IPS-15b (cell line): ENCODE results near the gene EHMT2.
"Not testable (repeated sequence)": the region's sequence is repeated elsewhere in the genome, so short reads cannot be mapped to it uniquely, and the experiment has no call there.

Experiments used
- H3K27me3 ChIP-seq: one replicate; pipeline ENCODE4 v1.6.1; 2013; ENCODE audit warnings: low read length; ENCODE audit not compliant: control insufficient read depth, insufficient read depth
- H3K36me3 ChIP-seq: one replicate; pipeline ENCODE4 v1.6.1; 2013; ENCODE audit warnings: low read length; ENCODE audit not compliant: control insufficient read depth, insufficient read depth
- H3K4me1 ChIP-seq: one replicate; pipeline ENCODE4 v1.6.1; 2013; ENCODE audit warnings: mild to moderate bottlenecking, low read length; ENCODE audit not compliant: control insufficient read depth, insufficient read depth
- H3K4me3 ChIP-seq: one replicate; pipeline ENCODE4 v1.5.1; 2013; ENCODE audit warnings: low read depth, low read length
- H3K9ac ChIP-seq: one replicate; pipeline ENCODE4 v1.6.1; 2013; ENCODE audit warnings: low read depth, mild to moderate bottlenecking, low read length
- H3K9me3 ChIP-seq: one replicate; pipeline ENCODE4 v1.6.1; 2013; ENCODE audit warnings: mild to moderate bottlenecking, low read length; ENCODE audit not compliant: control insufficient read depth, insufficient read depth

The EHMT2 gene

DNA sequence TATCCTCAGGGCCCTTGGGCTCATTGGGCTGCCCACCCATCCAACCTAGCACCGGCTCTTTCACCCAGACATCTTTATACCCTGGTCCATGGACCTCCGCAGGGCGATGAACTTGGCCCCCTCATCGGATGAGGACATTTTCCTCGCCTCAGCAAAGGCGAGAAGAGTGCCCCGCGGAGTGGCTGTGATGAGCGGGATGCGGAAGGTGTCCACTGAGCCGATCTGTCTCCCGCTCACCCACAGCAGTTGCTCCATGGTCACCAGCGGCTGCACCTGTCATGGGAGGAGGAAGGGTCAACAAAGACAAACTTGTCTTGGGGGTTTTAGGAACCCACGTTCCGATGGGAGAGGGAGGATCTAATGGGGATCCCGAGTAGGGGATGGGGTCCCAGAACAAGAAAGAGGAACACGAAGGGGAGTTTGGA is 35.6 kb downstream of the EHMT2 start:
- no peaks in the 10 kb centered on the region for H3K4me1 ChIP-seq
- peak overlapping the region; percentile 81 for H3K9ac ChIP-seq
- H3K36me3 ChIP-seq = peaks cover 12% of the 10 kb centered on the region
- no peaks in the 10 kb centered on the region for H3K27me3 ChIP-seq
- H3K4me3 ChIP-seq = peak overlapping the region; percentile 90
- no peaks in the 10 kb centered on the region for H3K9me3 ChIP-seq

DNA sequence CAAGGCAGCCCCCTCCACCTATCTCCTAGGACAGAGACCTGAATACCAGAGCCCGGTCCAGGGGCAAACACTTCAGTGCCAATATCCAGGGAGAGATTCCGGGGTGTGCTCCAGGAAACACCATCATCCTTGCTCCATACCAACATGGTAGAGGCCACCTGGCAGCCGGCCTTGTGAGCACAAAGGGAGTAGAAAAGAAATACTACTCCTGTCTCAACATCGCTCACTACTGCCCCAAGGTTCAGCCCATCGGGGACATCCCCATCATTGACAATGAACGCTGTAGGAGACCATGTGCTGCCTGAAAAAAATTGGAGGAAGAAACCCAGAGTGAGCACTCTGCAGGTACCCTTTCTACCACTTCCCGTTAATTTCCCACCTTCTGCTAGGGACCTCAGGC is 36.3 kb downstream of the EHMT2 start:
- Histone ChIP-seq H3K9me3 (no peaks in the 10 kb centered on the region), H3K4me3 (no peak overlapping the region), H3K9ac (no peak overlapping the region)

DNA sequence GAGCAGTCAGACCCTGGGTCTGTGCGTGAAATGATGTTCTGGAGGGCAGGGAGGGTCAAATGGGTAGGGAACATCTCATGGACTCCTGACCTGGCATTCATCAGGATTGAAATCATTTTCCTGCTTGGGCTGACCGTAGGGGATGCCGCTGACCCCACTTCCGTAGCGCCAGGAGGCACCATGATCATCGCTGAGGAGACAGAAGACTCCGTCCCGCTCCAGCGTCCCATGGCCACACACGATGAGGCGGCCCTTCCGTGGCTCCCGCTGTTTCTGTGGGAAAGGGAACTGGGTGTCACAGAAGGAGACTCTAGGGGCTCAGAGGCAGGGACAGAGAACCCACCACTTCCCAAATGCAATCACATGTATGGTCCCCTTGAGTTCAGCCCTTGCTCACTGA is 37.1 kb downstream of the EHMT2 start:
- Histone ChIP-seq H3K4me3 (no peak overlapping the region), H3K27me3 (no peaks in the 10 kb centered on the region), H3K9me3 (no peaks in the 10 kb centered on the region), H3K36me3 (peaks cover 12% of the 10 kb centered on the region), H3K9ac (no peak overlapping the region), H3K4me1 (no peaks in the 10 kb centered on the region)

More for the DNA sequence above, 36.3 kb downstream of the EHMT2 start:
- Histone ChIP-seq H3K36me3 (peaks cover 12% of the 10 kb centered on the region), H3K4me1 (no peaks in the 10 kb centered on the region), H3K27me3 (no peaks in the 10 kb centered on the region)

DNA sequence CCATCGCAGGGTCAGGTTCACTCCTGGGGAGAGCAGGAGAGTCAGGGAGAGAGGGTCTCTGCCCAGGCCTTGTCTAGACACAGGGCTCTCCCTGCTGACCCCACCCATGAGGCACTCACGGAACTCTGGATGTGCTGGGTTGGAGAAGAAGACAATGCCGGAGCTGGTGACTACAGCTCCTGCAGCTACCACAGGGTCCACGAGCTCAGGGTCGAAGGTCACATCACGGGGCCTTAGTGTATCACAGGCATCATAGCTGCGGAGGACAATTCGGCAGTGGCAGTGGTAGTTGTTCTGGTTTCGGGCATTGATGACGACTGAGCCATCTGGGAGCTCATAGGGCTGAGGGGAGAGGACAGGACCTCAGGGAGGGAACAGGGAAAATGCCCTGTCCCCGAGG is 37.6 kb downstream of the EHMT2 start:
- Histone ChIP-seq H3K9me3 (no peaks in the 10 kb centered on the region), H3K4me1 (no peaks in the 10 kb centered on the region), H3K9ac (no peak overlapping the region), H3K4me3 (no peak overlapping the region), H3K27me3 (no peaks in the 10 kb centered on the region), H3K36me3 (peaks cover 12% of the 10 kb centered on the region)

DNA sequence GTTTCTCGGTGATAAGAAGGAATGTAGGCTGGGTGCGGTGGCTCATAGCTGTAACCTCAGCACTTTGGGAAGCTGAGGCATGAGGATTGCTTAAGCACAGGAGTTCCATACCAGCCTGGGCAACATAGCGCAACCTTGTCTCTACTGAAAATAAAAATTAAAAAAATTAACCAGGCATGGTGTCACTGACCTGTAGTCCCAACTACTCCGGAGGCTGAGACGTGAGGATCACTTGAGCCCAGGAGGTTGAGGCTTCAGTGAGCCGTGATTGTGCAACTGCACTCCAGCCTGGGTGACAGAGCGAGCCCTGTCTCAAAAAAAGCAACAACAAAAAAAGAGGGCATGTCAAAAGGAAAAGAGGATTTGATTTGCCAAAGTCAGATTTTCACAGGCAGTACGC is 38.8 kb downstream of the EHMT2 start:
- Histone ChIP-seq H3K4me3 (no peak overlapping the region), H3K27me3 (no peaks in the 10 kb centered on the region), H3K9ac (no peak overlapping the region), H3K4me1 (no peaks in the 10 kb centered on the region), H3K9me3 (no peaks in the 10 kb centered on the region), H3K36me3 (peaks cover 12% of the 10 kb centered on the region)

DNA sequence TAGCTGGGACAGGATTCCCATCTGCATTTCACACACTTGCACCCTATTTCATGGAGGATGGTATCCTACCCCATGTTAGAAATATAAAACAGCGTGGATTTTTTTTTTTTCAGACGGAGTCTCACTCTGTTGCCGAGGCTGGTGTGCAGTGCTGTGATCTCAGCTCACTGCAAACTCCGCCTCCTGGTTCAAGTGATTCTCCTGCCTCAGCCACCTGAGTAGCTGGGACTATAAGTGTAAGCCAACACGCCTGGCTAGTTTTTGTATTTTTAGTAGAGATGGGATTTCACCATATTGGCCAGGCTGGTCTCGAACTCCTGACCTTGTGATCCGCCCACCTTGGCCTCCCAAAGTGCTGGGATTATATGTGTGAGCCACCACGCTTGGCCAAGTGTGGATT is 39.7 kb downstream of the EHMT2 start:
- H3K36me3 ChIP-seq = peaks cover 12% of the 10 kb centered on the region
- H3K4me1 ChIP-seq, H3K9me3 ChIP-seq, H3K9ac ChIP-seq, H3K4me3 ChIP-seq, H3K27me3 ChIP-seq: not testable (repeated sequence)

DNA sequence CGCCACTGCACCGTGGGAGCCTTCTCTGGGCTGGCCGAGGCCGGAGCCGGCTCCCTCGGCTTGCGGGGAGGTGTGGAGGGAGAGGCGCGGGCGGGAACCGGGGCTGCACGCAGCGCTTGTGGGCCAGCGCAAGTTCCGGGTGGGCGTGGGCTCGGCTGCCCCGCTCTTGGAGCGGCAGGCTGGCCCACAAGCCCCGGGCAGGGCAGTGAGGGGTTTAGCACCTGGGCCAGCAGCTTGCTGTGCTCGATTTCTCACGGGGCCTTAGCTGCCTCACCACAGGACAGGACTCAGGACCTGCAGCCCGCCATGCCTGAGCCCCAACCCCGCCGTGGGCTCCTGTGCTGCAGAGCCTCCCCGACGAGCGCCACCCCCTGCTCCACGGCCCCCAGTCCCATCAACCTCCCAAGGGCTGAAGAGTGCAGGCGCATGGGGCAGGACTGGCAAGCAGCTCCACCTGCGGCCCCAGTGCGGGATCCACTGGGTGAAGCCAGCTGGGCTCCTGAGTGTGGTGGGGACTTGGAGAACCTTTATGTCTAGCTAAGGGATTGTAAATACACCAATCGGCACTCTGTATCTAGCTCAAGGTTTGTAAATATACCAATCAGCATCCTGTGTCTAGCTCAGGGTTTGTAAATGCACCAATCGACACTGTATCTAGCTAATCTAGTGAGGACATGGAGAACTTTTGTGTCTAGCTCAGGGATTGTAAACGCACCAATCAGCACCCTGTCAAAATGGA is 45.3 kb downstream of the EHMT2 start:
- H3K4me3 ChIP-seq = peak overlapping the region; percentile 39
- H3K4me1 ChIP-seq, H3K27me3 ChIP-seq, H3K9me3 ChIP-seq, H3K36me3 ChIP-seq, H3K9ac ChIP-seq: not testable (repeated sequence)

DNA sequence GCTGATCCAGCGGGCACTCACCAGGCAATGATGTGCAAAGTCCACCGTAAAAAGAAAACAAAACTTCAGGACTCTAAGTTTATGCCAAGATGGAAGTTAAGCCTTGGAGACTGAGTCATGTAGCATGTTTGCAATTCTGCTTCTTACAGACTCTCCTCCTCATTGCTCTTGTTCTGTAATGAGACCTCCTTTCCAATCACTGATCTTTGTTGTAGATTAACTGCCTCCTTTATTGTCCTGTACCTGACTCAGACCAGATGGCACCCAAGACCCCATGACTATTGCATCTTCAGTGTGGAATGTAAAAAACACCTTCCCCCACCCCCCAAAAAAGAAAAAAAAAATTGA is 46.0 kb downstream of the EHMT2 start:
- Histone ChIP-seq H3K4me3 (peak overlapping the region; percentile 39), H3K9me3 (no peaks in the 10 kb centered on the region), H3K36me3 (no peaks in the 10 kb centered on the region), H3K4me1 (peaks cover 4% of the 10 kb centered on the region), H3K27me3 (no peaks in the 10 kb centered on the region), H3K9ac (no peak overlapping the region)

DNA sequence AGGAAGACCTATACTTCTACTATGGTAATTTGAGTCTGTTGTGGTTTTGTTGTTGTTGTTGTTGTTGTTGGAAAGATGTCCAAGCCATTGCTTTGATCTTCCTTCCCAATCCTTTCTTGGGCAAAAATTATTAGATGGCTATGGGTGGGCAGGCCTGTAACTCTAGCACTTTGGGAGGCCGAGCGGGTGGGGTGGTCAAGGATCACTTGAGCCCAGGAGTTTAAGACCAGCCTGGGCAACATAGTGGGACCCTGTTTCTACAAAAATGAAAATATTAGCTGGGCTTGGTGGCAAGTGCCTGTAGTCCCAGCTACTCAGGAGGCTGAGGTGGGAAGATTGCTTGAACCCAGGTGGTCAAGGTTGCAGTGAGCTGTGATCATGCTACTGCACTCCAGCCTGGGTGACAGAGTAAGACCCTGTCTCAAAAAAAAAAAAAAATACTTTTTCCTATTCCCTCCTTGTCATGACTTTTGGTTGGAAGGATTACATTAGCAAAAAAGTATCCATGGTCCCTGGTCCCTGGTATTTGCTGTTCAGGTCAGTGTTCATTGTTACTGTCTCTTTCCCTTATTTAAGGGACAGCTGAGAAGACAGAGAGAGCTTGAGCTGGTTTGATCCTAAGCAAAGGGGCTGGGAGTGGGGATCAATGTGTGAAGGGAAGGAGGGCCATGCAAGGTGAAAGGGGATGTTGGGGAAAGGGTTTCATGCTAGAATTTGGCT is 46.6 kb downstream of the EHMT2 start:
- Histone ChIP-seq H3K4me3 (no peak overlapping the region), H3K9ac (no peak overlapping the region), H3K27me3 (no peaks in the 10 kb centered on the region), H3K9me3 (no peaks in the 10 kb centered on the region), H3K36me3 (no peaks in the 10 kb centered on the region), H3K4me1 (peaks cover 4% of the 10 kb centered on the region)

DNA sequence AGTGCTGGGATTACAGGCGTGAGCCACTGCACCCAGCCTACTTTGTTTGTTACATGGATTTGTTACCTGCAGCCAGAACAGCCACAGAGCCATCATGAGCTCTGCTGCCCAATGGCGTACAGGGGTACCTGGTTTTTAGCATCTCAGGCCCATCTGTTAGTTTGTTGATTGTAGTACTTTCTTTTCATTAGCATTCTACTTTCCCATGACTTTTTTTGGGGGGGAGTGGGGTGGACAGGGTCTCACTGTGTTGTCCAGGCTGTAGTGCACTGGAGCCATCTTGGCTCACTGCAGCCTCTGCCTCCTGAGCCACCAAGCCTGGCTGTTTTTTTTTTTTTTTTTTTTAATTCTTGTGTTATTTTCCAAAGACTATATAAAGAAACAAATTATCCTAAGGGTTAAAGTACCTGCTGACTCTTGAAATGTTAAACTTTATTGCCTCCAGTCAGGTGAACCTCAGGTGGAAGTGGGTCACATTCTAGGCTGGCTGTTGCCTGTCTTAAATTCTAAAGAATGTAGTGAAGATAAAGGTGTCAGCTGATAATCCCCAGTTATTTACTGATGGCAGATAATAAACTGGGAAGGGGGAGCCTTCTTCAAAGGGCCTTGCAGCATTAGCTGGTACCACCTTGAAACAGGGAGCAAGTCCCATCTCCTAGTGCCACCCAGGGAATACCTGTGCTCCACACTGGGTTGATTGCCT is 50.1 kb downstream of the EHMT2 start:
- no peak overlapping the region for H3K4me3 ChIP-seq

DNA sequence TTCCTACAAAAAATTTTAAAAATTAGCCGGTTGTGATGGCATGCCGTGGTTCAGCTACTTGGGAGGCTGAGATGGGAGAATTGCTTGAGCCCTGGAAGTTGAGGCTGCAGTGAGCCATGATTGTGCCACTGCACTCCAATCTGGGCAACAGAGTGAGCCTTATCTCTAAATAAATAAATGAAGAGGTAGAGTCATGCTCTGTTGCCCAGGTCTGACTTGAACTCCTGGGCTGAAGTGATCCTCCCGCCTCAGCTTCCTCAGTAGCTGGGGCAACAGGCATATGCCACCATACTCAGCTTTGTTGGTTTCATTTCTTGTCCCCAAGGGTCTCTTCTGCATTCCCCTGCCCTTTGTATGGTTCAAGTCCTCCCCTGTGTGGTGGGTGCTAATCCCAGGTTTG is 53.0 kb downstream of the EHMT2 start:
- Histone ChIP-seq H3K9me3 (no peaks in the 10 kb centered on the region), H3K27me3 (no peaks in the 10 kb centered on the region), H3K4me1 (no peaks in the 10 kb centered on the region), H3K9ac (no peak overlapping the region), H3K36me3 (peaks cover 12% of the 10 kb centered on the region), H3K4me3 (no peak overlapping the region)

More for the DNA sequence above, 50.1 kb downstream of the EHMT2 start:
- Histone ChIP-seq H3K9me3 (no peaks in the 10 kb centered on the region), H3K36me3 (no peaks in the 10 kb centered on the region), H3K9ac (no peak overlapping the region), H3K27me3 (no peaks in the 10 kb centered on the region), H3K4me1 (peaks cover 4% of the 10 kb centered on the region)

DNA sequence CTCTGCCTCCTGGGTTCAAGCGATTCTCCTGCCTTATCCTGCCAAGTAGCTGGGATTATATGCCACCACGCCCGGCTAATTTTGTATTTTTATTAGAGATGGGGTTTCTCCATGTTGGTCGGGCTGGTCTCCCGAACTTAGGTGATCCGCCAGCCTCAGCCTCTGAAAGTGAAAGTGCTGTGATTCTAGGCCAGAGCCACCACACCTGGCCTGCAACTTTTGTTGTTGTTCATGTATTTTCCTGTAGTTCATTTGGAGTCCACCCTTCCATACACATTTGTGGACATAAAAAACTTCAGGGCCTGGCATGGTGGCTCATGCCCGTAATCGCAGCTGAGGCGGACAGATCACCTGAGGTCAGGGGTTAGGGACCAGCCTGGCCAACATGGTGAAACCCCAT is 55.4 kb downstream of the EHMT2 start:
- H3K9ac ChIP-seq = no peak overlapping the region
- no peak overlapping the region for H3K4me3 ChIP-seq
- H3K4me1 ChIP-seq = no peaks in the 10 kb centered on the region
- H3K36me3 ChIP-seq = peaks cover 35% of the 10 kb centered on the region
- H3K27me3 ChIP-seq = no peaks in the 10 kb centered on the region
- H3K9me3 ChIP-seq = no peaks in the 10 kb centered on the region
